ENCODE measurements around the gene NTNG2. TPM values are rescaled to one million over a fixed set of nuclear protein-coding genes. Genes with fewer than 3 reads are reported as not detected.

NTNG2 gene
- total RNA-seq, 1 donor from 2014 or later: 5.0 TPM

DNA sequence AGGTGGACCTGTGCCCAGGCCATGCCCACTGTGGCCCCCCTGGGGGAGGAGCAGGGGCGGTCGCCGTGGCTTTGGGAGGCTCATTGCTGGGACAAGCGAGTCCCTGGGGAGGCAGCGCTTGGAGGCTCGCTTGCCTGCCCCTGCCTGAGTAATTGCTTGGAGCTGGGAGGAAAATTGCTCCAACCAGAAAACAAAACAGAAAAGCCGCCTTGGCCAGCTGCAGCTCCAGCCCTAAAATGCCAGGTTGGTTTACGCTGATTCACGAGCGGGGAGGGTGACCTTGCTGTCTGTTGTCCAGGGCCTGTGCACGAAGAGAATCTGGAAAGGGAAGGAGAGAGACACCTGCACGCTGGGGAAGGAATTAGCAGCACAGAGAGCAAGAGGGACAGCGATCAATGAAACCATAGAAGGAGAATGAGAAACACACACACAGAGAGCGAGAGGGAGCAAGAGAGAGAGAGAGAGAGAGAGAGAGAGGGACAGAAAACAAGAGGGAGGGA lies 25.3 kb downstream of the NTNG2 start:
- H3K27ac ChIP-seq: no peak overlapping the region
- peaks cover 24% of the 10 kb centered on the region for H3K27me3 ChIP-seq (ENCODE audit: low read depth)
- intact Hi-C loops (cut with DNase I): no loop called here
- H3K4me1 ChIP-seq: no peaks in the 10 kb centered on the region
- H3K36me3 ChIP-seq: no peaks in the 10 kb centered on the region
- TF ChIP-seq, protein P1, sequence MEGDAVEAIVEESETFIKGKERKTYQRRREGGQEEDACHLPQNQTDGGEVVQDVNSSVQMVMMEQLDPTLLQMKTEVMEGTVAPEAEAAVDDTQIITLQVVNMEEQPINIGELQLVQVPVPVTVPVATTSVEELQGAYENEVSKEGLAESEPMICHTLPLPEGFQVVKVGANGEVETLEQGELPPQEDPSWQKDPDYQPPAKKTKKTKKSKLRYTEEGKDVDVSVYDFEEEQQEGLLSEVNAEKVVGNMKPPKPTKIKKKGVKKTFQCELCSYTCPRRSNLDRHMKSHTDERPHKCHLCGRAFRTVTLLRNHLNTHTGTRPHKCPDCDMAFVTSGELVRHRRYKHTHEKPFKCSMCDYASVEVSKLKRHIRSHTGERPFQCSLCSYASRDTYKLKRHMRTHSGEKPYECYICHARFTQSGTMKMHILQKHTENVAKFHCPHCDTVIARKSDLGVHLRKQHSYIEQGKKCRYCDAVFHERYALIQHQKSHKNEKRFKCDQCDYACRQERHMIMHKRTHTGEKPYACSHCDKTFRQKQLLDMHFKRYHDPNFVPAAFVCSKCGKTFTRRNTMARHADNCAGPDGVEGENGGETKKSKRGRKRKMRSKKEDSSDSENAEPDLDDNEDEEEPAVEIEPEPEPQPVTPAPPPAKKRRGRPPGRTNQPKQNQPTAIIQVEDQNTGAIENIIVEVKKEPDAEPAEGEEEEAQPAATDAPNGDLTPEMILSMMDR (IDR thresholded peaks at IDR 0.05): no peak
- ATAC-seq: no peak
- no peak overlapping the region for H3K4me3 ChIP-seq
- no peaks in the 10 kb centered on the region for H3K9me3 ChIP-seq
- DNase-seq: no peak

DNA sequence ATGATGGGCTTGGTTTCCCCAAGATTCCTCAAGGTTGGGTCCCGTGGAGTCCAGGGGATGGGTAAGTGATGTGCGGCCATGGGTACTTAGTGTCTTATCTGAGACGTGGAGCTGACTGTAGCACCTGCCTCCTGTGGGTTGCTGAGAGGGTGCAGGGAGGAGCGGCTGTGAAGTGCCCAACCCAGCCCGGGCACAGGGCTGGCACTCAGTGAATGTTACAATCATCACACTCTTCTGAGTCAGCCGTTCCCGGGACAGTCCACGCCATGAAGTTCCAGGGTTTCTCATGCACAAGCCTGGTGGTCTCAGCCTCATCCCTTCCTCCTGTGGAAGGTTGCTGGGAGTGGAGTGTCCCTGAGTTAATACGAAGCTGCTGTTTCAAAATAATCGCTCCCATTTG lies 29.1 kb downstream of the NTNG2 start:
- DNase-seq (no peak), ATAC-seq (no peak)
- intact Hi-C loops (cut with DNase I): no loop called here
- peaks cover 14% of the 10 kb centered on the region for H3K27me3 ChIP-seq (ENCODE audit: low read depth)
- H3K27ac ChIP-seq: no peak overlapping the region
- TF ChIP-seq, protein P1 (IDR thresholded peaks at IDR 0.05): no peak
- no peaks in the 10 kb centered on the region for H3K9me3 ChIP-seq
- no peaks in the 10 kb centered on the region for H3K36me3 ChIP-seq
- no peak overlapping the region for H3K4me3 ChIP-seq
- H3K4me1 ChIP-seq: no peaks in the 10 kb centered on the region

DNA sequence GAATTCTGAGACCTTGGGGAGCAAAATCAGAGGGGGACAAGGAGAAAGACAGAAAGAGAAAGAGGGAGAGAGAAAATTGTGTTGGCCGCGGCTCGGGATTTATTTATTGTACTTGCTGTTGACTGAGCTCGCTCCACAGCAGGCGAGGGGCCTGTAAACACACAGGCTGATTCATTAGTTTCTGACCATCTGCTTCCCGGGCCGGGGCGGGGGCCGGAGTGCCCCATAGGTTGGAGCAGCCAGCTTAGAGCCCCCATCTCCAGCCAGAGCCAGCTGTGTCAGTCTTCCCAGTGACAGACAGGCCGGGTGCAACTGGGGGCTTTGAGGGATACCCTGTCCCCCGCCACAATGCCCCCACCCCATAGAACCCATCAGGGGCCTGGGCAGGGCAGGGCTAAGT lies 30.9 kb downstream of the NTNG2 start:
- intact Hi-C loops (cut with DNase I): no loop called here
- no peaks in the 10 kb centered on the region for H3K9me3 ChIP-seq
- H3K4me3 ChIP-seq: no peak overlapping the region
- H3K27me3 ChIP-seq (ENCODE audit: low read depth): peaks cover 11% of the 10 kb centered on the region
- TF ChIP-seq, protein P1 (IDR thresholded peaks at IDR 0.05): no peak
- H3K27ac ChIP-seq: no peak overlapping the region
- ATAC-seq: no peak
- no peaks in the 10 kb centered on the region for H3K4me1 ChIP-seq
- no peak for DNase-seq
- H3K36me3 ChIP-seq: no peaks in the 10 kb centered on the region

DNA sequence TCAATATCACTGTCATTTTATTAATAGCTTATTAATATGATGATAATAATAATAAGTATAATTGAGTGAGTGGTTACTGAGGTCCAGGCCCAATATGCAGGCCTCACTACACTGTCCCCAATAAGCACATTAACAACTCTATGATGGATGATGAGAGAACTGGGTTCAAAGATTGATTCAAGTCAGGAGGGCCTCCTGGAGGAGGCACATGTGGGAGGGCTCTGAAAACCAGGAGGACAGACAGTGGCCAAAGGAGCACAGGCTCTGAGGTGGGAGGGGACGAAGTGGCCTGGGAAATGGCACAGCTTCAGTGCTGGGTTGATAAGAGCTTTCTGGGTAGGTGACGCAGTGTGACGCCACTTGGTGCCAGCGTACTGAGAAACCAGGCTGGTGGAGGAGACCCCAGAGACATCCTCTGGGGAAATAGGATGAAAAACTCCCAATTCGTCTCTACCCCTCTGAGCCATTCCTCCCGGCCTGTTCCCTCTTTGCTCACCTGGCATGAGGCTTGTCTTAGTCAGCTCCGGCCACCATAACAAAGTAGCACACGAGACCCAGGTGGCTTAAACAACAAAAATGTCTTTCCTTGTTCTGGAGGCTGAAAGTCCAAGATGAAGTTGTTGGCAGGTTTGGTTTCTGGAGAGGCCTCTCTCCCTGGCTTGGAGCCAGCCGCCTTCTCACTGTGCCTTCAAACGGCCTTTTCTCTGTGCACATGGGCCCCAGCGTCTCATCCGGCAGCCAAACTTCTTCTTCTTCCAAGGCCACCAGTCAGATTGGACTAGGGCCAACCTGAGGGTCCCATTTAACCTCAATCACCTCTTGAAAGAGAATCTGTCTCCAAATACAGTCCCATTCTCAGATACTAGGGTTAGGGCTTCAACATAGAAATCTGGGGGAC lies 31.6 kb downstream of the NTNG2 start:
- no peak for ATAC-seq
- Histone ChIP-seq H3K4me1 (no peaks in the 10 kb centered on the region), H3K27me3 (ENCODE audit: low read depth) (peaks cover 3% of the 10 kb centered on the region), H3K27ac (no peak overlapping the region), H3K9me3 (no peaks in the 10 kb centered on the region), H3K4me3 (no peak overlapping the region), H3K36me3 (no peaks in the 10 kb centered on the region)
- TF ChIP-seq, protein P1 (IDR thresholded peaks at IDR 0.05): no peak
- intact Hi-C loops (cut with DNase I): no loop called here
- no peak for DNase-seq

DNA sequence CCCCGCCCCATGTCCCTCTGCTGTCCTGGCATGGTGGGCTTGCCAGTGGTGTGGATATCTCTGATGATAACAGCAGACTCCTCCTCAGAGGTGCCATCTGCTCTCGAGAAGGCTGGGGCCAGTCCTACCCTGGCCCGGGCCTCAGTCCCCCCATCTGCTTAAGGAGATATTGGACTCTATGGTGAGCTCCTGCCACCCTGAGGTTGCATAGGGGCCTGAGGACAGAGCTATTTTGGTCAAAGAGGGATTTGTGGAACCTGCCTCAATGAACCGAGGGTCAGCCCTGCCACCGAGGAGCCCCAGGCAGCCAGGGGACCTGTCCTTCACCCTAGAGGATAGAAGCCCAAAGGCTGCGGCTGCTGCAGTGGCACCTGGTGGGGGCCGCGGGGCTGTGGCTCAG lies 32.6 kb downstream of the NTNG2 start:
- ATAC-seq (no peak), DNase-seq (no peak)
- H3K27me3 ChIP-seq (ENCODE audit: low read depth): no peaks in the 10 kb centered on the region
- H3K27ac ChIP-seq: no peak overlapping the region
- intact Hi-C loops (cut with DNase I): no loop called here
- no peaks in the 10 kb centered on the region for H3K4me1 ChIP-seq
- TF ChIP-seq, protein P1 (IDR thresholded peaks at IDR 0.05): no peak
- H3K4me3 ChIP-seq: no peak overlapping the region
- no peaks in the 10 kb centered on the region for H3K36me3 ChIP-seq
- no peaks in the 10 kb centered on the region for H3K9me3 ChIP-seq

Data from lower lobe of right lung (tissue), 2 donors.